Progenitor cell of endocrine pancreas (in vitro differentiated cells): ENCODE results near the gene RCN2. TPM values are rescaled to one million over a fixed set of nuclear protein-coding genes. Genes with fewer than 3 reads are reported as not detected.

Experiments
- DNase-seq: peaks from one replicate; pipeline ENCODE4 v3.0.0; 2021; ENCODE audit warnings: low spot score; ENCODE audit not compliant: unreplicated experiment
- H3K27ac Mint-ChIP-seq: 2 replicates; pipeline ENCODE4 v1.8.0; 2021; ENCODE audit warnings: mild to moderate bottlenecking, moderate library complexity, mixed read lengths
- H3K27me3 Mint-ChIP-seq: 2 replicates; pipeline ENCODE4 v1.8.0; 2021; ENCODE audit warnings: mixed read lengths
- H3K36me3 Mint-ChIP-seq: 2 replicates; pipeline ENCODE4 v1.8.0; 2022; ENCODE audit warnings: mixed read lengths; ENCODE audit not compliant: insufficient read depth
- H3K4me1 Mint-ChIP-seq: 2 replicates; pipeline ENCODE4 v1.8.0; 2021; ENCODE audit warnings: low read depth, mixed read lengths
- H3K4me3 Mint-ChIP-seq: 2 replicates; pipeline ENCODE4 v1.8.0; 2021; ENCODE audit warnings: low read depth, mild to moderate bottlenecking, moderate library complexity, mixed read lengths
- H3K9me3 Mint-ChIP-seq: 2 replicates; pipeline ENCODE4 v1.8.0; 2021; ENCODE audit warnings: low read depth, mixed read lengths
- total RNA-seq: library from RNA; stranded (reverse); gene quantifications from 2 replicates; pipeline ENCODE4 v1.2.1, GENCODE V29; 2021
- TF ChIP-seq, protein P1 (sequence below): fragments of 200-600 bp; sonication (generic); IDR thresholded peaks from one replicate; pipeline ENCODE4 v1.5.0; 2021; ENCODE audit warnings: antibody characterized with exemption, mild to moderate bottlenecking; ENCODE audit not compliant: unreplicated experiment

Gene RCN2
- total RNA-seq, 1 donor from 2014 or later = 236 TPM

GRCh38 chr15:76983590-76984375, 52.2 kb downstream of the RCN2 start:
- TF ChIP-seq, protein P1, sequence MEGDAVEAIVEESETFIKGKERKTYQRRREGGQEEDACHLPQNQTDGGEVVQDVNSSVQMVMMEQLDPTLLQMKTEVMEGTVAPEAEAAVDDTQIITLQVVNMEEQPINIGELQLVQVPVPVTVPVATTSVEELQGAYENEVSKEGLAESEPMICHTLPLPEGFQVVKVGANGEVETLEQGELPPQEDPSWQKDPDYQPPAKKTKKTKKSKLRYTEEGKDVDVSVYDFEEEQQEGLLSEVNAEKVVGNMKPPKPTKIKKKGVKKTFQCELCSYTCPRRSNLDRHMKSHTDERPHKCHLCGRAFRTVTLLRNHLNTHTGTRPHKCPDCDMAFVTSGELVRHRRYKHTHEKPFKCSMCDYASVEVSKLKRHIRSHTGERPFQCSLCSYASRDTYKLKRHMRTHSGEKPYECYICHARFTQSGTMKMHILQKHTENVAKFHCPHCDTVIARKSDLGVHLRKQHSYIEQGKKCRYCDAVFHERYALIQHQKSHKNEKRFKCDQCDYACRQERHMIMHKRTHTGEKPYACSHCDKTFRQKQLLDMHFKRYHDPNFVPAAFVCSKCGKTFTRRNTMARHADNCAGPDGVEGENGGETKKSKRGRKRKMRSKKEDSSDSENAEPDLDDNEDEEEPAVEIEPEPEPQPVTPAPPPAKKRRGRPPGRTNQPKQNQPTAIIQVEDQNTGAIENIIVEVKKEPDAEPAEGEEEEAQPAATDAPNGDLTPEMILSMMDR = no peak
- Mint-ChIP-seq H3K9me3 (no peaks in the 10 kb centered on the region), H3K4me1 (peaks cover 1% of the 10 kb centered on the region), H3K36me3 (no peaks in the 10 kb centered on the region), H3K27ac (no peak overlapping the region), H3K27me3 (no peaks in the 10 kb centered on the region), H3K4me3 (no peak overlapping the region)
- no peak for DNase-seq

- H3K9me3 Mint-ChIP-seq = no peaks in the 10 kb centered on the region
- TF ChIP-seq, protein P1 = no peak
- no peak overlapping the region for H3K27ac Mint-ChIP-seq
- DNase-seq = no peak
- no peak overlapping the region for H3K4me3 Mint-ChIP-seq
- peaks cover 9% of the 10 kb centered on the region for H3K27me3 Mint-ChIP-seq
- no peaks in the 10 kb centered on the region for H3K36me3 Mint-ChIP-seq
- peaks cover 7% of the 10 kb centered on the region for H3K4me1 Mint-ChIP-seq
Observed at GRCh38 chr15:76986743-76987142, 55.2 kb downstream of the RCN2 start.

DNA sequence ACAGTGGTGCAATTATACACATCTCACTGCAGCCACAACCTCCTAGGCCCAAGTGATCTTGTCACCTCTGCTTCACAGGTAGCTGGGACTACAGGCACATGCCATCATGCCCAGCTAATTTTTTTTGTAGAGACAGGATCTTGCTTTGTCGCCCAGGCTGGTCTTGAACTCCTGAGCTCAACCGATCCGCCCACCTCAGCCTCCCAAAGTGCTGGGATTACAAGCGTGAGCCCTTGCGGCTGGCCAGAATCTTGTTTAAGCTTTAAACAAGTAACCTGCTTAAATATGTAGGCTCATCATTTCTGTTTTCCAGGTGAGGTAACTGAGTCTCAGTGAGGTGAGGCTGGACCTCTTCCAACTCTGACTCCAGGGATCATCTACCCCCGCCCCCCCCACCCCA, 55.7 kb downstream of the RCN2 start:
- H3K36me3 Mint-ChIP-seq = no peaks in the 10 kb centered on the region
- peaks cover 9% of the 10 kb centered on the region for H3K4me1 Mint-ChIP-seq
- H3K9me3 Mint-ChIP-seq = no peaks in the 10 kb centered on the region
- H3K27ac Mint-ChIP-seq = no peak overlapping the region
- peaks cover 12% of the 10 kb centered on the region for H3K27me3 Mint-ChIP-seq
- TF ChIP-seq, protein P1 = no peak
- DNase-seq = no peak
- no peak overlapping the region for H3K4me3 Mint-ChIP-seq

GRCh38 chr15:76987896-76988860, 56.6 kb downstream of the RCN2 start:
- DNase-seq = no peak
- peaks cover 9% of the 10 kb centered on the region for H3K4me1 Mint-ChIP-seq
- no peak overlapping the region for H3K4me3 Mint-ChIP-seq
- no peaks in the 10 kb centered on the region for H3K9me3 Mint-ChIP-seq
- H3K27ac Mint-ChIP-seq = peak overlapping the region; percentile 15
- no peaks in the 10 kb centered on the region for H3K36me3 Mint-ChIP-seq
- H3K27me3 Mint-ChIP-seq = peaks cover 18% of the 10 kb centered on the region
- TF ChIP-seq, protein P1 = no peak
